ENCODE measurements around the gene CYTH2.
A peak's percentile ranks its signal among the peaks of the same experiment; 100 is the strongest.

Gene CYTH2

DNA sequence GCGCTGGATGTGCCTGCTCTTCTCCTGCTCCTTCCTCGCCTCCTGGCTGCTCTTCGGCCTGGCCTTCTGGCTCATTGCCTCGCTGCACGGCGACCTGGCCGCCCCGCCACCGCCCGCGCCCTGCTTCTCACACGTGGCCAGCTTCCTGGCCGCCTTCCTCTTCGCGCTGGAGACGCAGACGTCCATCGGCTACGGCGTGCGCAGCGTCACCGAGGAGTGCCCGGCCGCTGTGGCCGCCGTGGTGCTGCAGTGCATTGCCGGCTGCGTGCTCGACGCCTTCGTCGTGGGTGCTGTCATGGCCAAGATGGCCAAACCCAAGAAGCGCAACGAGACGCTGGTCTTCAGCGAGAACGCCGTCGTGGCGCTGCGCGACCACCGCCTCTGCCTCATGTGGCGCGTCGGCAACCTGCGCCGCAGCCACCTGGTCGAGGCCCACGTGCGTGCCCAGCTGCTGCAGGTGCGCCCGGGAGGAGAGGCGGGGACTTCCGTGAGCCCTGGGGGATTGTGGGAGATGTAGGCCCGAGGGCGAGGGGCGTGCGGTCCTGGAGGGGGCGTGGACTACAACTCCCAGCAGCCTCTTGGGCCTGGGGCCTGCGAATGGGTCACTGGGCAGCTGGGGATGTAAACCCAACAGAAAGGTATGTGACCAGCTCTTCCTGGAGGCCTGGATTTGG lies 7.0 kb upstream of the CYTH2 start:
- DNase-seq (ENCODE audit: low read depth) = peak; percentile 74
- no peak overlapping the region for H3K4me3 ChIP-seq (ENCODE audit: low read depth, low read length)
- TF ChIP-seq MYC (IDR thresholded peaks at IDR 0.05; ENCODE audit: low read depth, low read length) = peak; percentile 20
- no peak for TF ChIP-seq POLR2A (IDR thresholded peaks at IDR 0.05; ENCODE audit: extremely low read depth, insufficient read length)
- TF ChIP-seq, protein P1, sequence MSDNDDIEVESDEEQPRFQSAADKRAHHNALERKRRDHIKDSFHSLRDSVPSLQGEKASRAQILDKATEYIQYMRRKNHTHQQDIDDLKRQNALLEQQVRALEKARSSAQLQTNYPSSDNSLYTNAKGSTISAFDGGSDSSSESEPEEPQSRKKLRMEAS (IDR thresholded peaks at IDR 0.05; ENCODE audit: low read depth, low read length) = no peak

DNA sequence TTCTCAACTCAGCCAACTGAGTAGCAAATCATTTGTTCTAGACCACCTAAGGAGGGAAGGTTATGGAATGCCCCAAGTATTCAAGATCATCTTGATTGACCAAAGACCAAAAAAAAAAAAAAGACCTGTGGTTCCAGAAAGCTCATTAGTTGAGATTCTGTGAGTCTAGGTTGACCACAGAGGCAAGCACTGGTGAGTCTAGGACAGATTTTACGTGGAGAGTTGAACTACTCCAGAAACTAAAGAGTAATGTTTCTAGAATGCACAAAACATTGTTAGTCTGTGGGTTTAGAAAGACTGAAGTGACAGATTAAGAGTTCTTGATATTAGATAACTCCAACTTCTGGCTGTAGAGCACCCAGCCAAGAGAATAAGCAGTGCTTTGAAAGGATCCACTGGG lies 4.0 kb upstream of the CYTH2 start:
- TF ChIP-seq POLR2A (IDR thresholded peaks at IDR 0.05; ENCODE audit: extremely low read depth, insufficient read length) (no peak), MYC (IDR thresholded peaks at IDR 0.05; ENCODE audit: low read depth, low read length) (no peak)
- TF ChIP-seq, protein P1 (IDR thresholded peaks at IDR 0.05; ENCODE audit: low read depth, low read length) = no peak
- TF ChIP-seq, protein P2, sequence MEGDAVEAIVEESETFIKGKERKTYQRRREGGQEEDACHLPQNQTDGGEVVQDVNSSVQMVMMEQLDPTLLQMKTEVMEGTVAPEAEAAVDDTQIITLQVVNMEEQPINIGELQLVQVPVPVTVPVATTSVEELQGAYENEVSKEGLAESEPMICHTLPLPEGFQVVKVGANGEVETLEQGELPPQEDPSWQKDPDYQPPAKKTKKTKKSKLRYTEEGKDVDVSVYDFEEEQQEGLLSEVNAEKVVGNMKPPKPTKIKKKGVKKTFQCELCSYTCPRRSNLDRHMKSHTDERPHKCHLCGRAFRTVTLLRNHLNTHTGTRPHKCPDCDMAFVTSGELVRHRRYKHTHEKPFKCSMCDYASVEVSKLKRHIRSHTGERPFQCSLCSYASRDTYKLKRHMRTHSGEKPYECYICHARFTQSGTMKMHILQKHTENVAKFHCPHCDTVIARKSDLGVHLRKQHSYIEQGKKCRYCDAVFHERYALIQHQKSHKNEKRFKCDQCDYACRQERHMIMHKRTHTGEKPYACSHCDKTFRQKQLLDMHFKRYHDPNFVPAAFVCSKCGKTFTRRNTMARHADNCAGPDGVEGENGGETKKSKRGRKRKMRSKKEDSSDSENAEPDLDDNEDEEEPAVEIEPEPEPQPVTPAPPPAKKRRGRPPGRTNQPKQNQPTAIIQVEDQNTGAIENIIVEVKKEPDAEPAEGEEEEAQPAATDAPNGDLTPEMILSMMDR (IDR thresholded peaks at IDR 0.05; ENCODE audit: low read depth, low read length) = no peak

DNA sequence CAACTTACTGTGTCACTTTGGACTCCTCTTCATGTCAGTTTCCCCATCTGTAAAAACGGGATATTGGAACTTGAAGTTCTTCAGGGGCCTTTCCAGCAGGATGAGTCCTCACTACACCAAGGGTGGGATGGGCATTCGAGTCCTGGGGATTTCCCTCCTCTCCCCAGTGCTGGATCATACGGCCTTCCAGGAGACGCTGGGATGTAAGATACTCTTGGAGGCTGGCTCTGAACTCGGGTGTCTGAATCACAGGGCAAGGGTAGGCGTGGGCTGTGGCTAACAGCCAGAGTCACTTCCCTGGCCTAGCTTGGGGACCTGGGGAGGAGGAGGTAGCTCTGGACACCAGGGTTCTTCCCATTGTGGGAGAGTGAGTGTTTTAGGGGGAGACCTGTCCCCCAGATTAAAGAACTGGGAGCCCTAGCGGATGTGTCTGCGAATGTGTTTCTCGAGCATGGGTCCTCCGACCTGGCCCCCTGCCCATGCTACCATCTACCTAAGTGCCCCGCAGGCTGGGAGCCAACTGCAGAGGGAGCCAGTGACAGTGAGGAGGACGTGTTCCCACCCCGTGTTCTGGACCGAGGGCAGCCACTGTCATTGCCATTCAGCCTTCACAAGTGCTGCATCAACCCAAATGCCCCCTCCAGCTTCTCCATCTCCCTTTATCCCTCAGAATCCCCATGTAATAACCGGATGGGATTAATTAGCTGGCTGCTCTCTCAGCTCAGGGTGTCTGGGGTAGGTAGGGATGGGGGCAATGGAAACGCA lies 2.4 kb upstream of the CYTH2 start:
- no peak overlapping the region for H3K4me3 ChIP-seq (ENCODE audit: low read depth, low read length)
- TF ChIP-seq, protein P1 (IDR thresholded peaks at IDR 0.05; ENCODE audit: low read depth, low read length) = no peak
- TF ChIP-seq MYC (IDR thresholded peaks at IDR 0.05; ENCODE audit: low read depth, low read length) (no peak), POLR2A (IDR thresholded peaks at IDR 0.05; ENCODE audit: extremely low read depth, insufficient read length) (no peak)
- TF ChIP-seq, protein P2 (IDR thresholded peaks at IDR 0.05; ENCODE audit: low read depth, low read length) = no peak
- DNase-seq (ENCODE audit: low read depth) = no peak

More for the DNA sequence above, 4.0 kb upstream of the CYTH2 start:
- DNase-seq (ENCODE audit: low read depth) = no peak
- H3K4me3 ChIP-seq (ENCODE audit: low read depth, low read length) = no peak overlapping the region

DNA sequence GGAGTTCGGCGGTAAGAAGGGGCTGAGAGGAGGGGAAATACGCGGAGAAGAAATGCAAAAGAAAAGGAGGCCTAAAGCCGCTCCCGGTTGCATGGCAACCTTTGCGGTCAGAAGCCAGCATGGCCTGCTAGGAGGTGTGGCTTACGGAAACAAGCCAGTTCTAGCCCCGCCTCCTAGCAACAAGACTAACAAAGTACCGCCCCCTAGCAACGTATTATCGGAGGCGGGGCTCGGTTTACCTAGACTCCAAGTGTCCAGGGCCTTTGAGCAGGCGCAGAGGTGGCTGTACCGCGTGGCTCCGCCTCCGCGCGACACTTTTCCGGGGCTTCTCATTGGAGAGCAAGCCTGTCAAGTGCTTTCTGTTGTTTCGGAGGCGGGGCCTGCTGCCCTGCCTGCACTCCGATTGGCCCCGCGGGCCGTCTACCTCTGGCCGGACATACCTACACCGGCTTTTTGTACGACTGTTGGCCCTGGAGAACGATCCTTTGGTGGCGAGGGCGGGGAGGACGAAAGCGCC lies 339 bp upstream of the CYTH2 start:
- TF ChIP-seq, protein P2 (IDR thresholded peaks at IDR 0.05; ENCODE audit: low read depth, low read length) = no peak
- peak; percentile 29 for TF ChIP-seq MYC (IDR thresholded peaks at IDR 0.05; ENCODE audit: low read depth, low read length)
- TF ChIP-seq, protein P1 (IDR thresholded peaks at IDR 0.05; ENCODE audit: low read depth, low read length) = peak; percentile 85
- no peak for TF ChIP-seq POLR2A (IDR thresholded peaks at IDR 0.05; ENCODE audit: extremely low read depth, insufficient read length)
- DNase-seq (ENCODE audit: low read depth) = peak; percentile 100
- peak overlapping the region; percentile 78 for H3K4me3 ChIP-seq (ENCODE audit: low read depth, low read length)

DNA sequence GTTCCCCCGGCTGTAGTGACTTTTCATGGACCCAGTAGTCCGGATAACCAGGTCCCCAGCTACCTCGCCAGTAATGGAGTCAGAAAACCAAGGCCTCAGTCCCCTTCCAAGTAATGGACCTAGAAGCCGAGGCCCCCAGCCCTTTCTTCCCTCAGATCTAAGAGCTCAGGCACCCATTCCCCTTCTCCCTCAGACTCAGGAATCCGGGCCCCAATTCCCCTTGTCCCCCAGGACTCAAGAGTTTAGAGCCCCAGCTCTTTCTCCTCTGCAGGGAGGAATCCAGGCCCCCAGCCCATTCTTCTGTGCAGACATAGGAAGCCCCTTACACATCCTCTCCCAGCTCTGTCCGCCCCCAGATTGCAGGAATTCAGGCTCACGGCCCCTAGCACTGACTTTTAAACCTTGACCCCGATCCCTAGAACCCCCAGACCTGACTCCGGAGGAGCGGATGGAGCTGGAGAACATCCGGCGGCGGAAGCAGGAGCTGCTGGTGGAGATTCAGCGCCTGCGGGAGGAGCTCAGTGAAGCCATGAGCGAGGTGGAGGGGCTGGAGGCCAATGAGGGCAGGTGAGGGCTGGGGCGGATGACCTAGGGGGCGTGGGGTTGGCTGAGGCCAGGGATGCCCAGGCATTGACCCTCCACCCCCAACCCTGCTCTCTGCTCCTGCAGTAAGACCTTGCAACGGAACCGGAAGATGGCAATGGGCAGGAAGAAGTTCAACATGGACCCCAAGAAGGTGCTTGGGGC lies 938 bp downstream of the CYTH2 start:
- DNase-seq (ENCODE audit: low read depth) = no peak
- TF ChIP-seq, protein P1 (IDR thresholded peaks at IDR 0.05; ENCODE audit: low read depth, low read length) = no peak
- TF ChIP-seq, protein P2 (IDR thresholded peaks at IDR 0.05; ENCODE audit: low read depth, low read length) = no peak
- TF ChIP-seq MYC (IDR thresholded peaks at IDR 0.05; ENCODE audit: low read depth, low read length) (no peak), POLR2A (IDR thresholded peaks at IDR 0.05; ENCODE audit: extremely low read depth, insufficient read length) (no peak)

More for the DNA sequence above, 938 bp downstream of the CYTH2 start:
- peak overlapping the region; percentile 78 for H3K4me3 ChIP-seq (ENCODE audit: low read depth, low read length)
